Testis (tissue), 2 donors: Measurements from ENCODE around the gene CCP110.

Source experiments
- POLR2A ChIP-seq: fragments of 450-650 bp; IDR thresholded peaks from one replicate; pipeline ENCODE4 v1.6.1; 2017; ENCODE audit warnings: antibody characterized with exemption, mild to moderate bottlenecking, moderate library complexity
- TF ChIP-seq, protein P1 (sequence below), 3 experiments: fragments of 450-650 bp in 2 of 3; fragments of 200-600 bp in 1 of 3; sonication (generic) in 1 of 3; IDR thresholded peaks; one replicate each; pipeline ENCODE4 v1.5.1; 2016 to 2019; ENCODE audit warnings: antibody characterized with exemption in 3 of 3, mild to moderate bottlenecking in 2 of 3, moderate library complexity in 1 of 3

DNA sequence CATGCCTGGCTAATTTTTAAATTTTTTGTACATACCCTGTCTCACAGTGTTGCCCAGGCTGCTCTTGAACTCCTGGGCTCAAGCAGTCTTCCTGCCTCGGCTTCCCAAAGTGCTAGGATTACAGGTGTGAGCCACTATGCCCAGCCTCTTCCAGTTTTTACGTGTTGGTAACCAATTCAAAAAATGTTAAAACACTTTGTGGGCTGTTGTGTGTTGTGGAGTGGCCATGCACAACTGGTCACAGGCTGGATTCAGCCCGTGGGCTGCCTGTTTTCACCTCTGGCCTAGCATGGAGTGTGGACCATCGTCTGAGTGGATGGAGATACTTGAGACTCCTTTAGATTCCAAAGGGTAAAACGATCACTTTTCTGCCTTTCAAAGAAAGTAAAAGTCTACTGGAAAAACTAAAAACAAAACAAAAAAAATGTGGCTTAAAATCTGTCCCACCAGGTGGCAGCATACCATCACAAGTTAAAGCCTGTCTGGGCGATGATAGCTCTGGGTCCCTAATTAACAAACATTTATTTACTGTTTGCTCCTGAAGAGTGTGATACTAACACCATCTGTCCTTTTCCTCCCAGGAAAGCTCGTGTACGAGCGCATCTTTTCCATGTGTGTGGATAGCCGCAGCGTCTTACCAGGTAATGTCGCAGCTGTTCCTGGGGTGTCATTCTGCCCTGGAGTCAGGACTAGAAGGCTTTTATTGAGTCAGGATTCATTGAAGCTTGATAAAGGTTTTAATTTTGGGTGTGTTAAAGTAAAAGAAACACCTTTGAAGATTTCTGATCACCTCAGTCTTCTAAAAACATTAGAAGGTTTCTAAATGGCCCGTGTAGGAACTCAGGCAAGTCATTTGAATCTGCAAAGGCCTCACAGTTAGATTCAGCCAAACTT, 77.6 kb downstream of the CCP110 start:
- TF ChIP-seq, protein P1, sequence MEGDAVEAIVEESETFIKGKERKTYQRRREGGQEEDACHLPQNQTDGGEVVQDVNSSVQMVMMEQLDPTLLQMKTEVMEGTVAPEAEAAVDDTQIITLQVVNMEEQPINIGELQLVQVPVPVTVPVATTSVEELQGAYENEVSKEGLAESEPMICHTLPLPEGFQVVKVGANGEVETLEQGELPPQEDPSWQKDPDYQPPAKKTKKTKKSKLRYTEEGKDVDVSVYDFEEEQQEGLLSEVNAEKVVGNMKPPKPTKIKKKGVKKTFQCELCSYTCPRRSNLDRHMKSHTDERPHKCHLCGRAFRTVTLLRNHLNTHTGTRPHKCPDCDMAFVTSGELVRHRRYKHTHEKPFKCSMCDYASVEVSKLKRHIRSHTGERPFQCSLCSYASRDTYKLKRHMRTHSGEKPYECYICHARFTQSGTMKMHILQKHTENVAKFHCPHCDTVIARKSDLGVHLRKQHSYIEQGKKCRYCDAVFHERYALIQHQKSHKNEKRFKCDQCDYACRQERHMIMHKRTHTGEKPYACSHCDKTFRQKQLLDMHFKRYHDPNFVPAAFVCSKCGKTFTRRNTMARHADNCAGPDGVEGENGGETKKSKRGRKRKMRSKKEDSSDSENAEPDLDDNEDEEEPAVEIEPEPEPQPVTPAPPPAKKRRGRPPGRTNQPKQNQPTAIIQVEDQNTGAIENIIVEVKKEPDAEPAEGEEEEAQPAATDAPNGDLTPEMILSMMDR (IDR thresholded peaks at IDR 0.05): peak; percentile 68 to 86 (median 79)
- TF ChIP-seq POLR2A: no peak
